Stimulated activated memory B cell treated with anti-CD40 and anti-IgM and Interleukin-4, amounts not matched to agents 10 μg/mL and 1 μg/mL and 100 μg/mL, for 72 hours (primary cell): ENCODE data around the gene RPN2.

Source experiments
- ATAC-seq: fragments of 150-1000 bp; cut with Tn5 transposase; 2 replicates; pipeline ENCODE4 v1.10.0; 2021
- H3K27ac Mint-ChIP-seq: one replicate; pipeline ENCODE4 v1.8.0; 2022; ENCODE audit warnings: mild to moderate bottlenecking, mixed read lengths
- H3K27me3 Mint-ChIP-seq: one replicate; pipeline ENCODE4 v1.8.0; 2022; ENCODE audit warnings: mixed read lengths
- H3K36me3 Mint-ChIP-seq: one replicate; pipeline ENCODE4 v1.8.0; 2022; ENCODE audit warnings: mixed read lengths
- H3K4me1 Mint-ChIP-seq: one replicate; pipeline ENCODE4 v1.8.0; 2022; ENCODE audit warnings: mixed read lengths
- H3K4me3 Mint-ChIP-seq: one replicate; pipeline ENCODE4 v1.8.0; 2022; ENCODE audit warnings: mild to moderate bottlenecking, moderate library complexity, mixed read lengths
- H3K9me3 Mint-ChIP-seq: one replicate; pipeline ENCODE4 v1.8.0; 2022; ENCODE audit warnings: mixed read lengths

Gene RPN2

GRCh38 chr20:37162646-37163045 lies 16.5 kb upstream of the RPN2 start:
- Mint-ChIP-seq H3K9me3 (no peaks in the 10 kb centered on the region), H3K4me1 (no peaks in the 10 kb centered on the region), H3K27me3 (no peaks in the 10 kb centered on the region), H3K4me3 (no peak overlapping the region), H3K36me3 (peaks cover 10% of the 10 kb centered on the region), H3K27ac (no peak overlapping the region)
- no peak for ATAC-seq

GRCh38 chr20:37163832-37164554 lies 15.1 kb upstream of the RPN2 start:
- ATAC-seq, result no peak
- no peaks in the 10 kb centered on the region for H3K4me1 Mint-ChIP-seq
- no peak overlapping the region for H3K27ac Mint-ChIP-seq
- H3K27me3 Mint-ChIP-seq, result no peaks in the 10 kb centered on the region
- peaks cover 14% of the 10 kb centered on the region for H3K36me3 Mint-ChIP-seq
- H3K4me3 Mint-ChIP-seq, result no peak overlapping the region
- no peaks in the 10 kb centered on the region for H3K9me3 Mint-ChIP-seq

DNA sequence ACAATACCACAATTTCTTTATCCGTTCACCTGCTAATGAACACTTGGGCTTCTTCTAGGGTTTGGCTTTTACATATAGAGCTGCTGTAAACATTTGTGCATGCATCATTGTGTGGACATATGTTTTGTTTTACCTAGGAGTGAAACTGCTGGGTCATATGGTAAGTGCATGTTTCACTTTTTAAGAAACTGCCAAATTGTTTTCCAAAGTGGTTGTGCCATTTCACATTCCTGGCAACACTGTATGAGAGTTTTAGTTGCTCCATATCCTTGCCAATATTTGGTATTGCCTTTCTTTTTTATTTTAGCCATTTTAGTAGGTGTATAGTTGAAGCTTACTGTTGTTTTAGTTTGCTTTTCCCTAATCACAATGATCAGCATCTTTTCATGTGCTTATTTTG lies 14.1 kb upstream of the RPN2 start:
- Mint-ChIP-seq H3K9me3 (no peaks in the 10 kb centered on the region), H3K4me3 (no peak overlapping the region), H3K36me3 (peaks cover 14% of the 10 kb centered on the region), H3K27me3 (no peaks in the 10 kb centered on the region), H3K27ac (no peak overlapping the region), H3K4me1 (no peaks in the 10 kb centered on the region)
- ATAC-seq, result no peak

DNA sequence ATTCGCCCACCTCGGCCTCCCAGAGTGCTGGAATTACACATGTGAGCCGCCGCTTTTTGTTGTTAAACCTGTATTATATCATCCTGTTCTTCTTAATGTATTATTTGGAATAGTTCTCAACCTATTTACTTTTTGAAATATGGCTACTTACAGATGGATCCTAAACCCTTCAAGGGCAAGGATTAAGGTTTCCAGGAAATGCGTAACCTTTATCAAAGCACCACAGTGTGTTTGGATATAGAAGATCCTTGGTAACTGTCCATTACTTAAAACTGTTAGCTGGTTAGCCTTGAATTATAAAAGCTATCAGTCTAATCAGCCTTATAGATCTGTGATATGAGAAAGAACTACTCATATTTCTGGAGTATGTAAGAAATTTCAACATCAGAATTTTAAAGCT lies 12.3 kb upstream of the RPN2 start:
- Mint-ChIP-seq H3K4me3 (no peak overlapping the region), H3K9me3 (no peaks in the 10 kb centered on the region), H3K36me3 (peaks cover 21% of the 10 kb centered on the region), H3K27me3 (no peaks in the 10 kb centered on the region), H3K4me1 (no peaks in the 10 kb centered on the region), H3K27ac (no peak overlapping the region)
- no peak for ATAC-seq

- Mint-ChIP-seq H3K4me3 (no peak overlapping the region), H3K9me3 (no peaks in the 10 kb centered on the region), H3K36me3 (peaks cover 32% of the 10 kb centered on the region), H3K27me3 (no peaks in the 10 kb centered on the region), H3K27ac (no peak overlapping the region), H3K4me1 (peaks cover under 1% of the 10 kb centered on the region)
- ATAC-seq, result no peak
These were observed 6.3 kb upstream of the RPN2 start for GRCh38 chr20:37172836-37173235.

- peak overlapping the region; percentile 94 for H3K4me3 Mint-ChIP-seq
- no peaks in the 10 kb centered on the region for H3K27me3 Mint-ChIP-seq
- H3K4me1 Mint-ChIP-seq, result peaks cover 54% of the 10 kb centered on the region
- H3K36me3 Mint-ChIP-seq, result peaks cover 25% of the 10 kb centered on the region
- no peak for ATAC-seq
- no peaks in the 10 kb centered on the region for H3K9me3 Mint-ChIP-seq
- peak overlapping the region; percentile 99 for H3K27ac Mint-ChIP-seq
These were observed 774 bp downstream of the RPN2 start for GRCh38 chr20:37179683-37180524.

DNA sequence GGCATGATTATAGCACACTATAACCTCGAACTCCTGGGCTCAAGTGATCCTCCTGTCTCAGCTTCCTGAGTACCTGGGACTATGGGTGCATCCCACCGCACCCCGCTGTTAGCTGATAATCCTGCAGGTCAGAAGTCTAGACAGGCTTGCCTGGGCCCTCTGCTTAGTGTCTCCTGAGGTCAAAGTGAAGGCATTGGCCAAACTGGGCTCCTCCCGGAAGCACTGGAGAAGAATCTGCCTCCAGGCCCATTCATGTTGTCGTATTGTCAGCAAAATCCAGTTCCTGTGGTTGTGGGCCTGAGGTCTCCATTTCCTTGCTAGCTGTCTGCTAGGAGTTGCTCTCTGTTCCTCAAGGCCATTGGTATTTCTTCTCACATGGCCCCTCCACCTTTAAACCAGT lies 6.6 kb downstream of the RPN2 start:
- Mint-ChIP-seq H3K4me1 (peaks cover 70% of the 10 kb centered on the region), H3K36me3 (peaks cover 63% of the 10 kb centered on the region), H3K27ac (no peak overlapping the region), H3K9me3 (no peaks in the 10 kb centered on the region), H3K27me3 (no peaks in the 10 kb centered on the region), H3K4me3 (no peak overlapping the region)
- no peak for ATAC-seq

DNA sequence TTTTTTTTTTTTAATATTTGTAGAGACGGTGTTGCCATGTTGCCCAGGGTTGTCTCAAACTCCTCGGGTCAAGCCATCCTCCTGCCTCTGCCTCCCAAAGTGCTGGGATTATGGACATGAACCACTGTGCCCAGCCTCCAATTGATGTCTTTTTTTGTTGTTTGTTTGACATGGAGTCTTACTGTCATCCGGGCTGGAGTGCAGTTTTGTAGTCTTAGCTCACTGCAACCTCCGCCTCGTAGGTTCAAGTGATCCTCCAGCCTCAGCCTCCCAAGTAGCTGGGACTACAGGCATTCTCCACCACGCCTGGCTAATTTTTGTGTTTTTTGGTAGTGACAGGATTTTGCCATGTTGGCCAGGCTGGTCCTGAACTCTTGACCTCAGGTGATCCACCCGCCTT lies 9.7 kb downstream of the RPN2 start:
- no peaks in the 10 kb centered on the region for H3K9me3 Mint-ChIP-seq
- peaks cover 70% of the 10 kb centered on the region for H3K36me3 Mint-ChIP-seq
- ATAC-seq, result no peak
- H3K4me3 Mint-ChIP-seq, result no peak overlapping the region
- H3K27me3 Mint-ChIP-seq, result no peaks in the 10 kb centered on the region
- peaks cover 57% of the 10 kb centered on the region for H3K4me1 Mint-ChIP-seq
- peak overlapping the region; percentile 20 for H3K27ac Mint-ChIP-seq

GRCh38 chr20:37189416-37190016 lies 10.4 kb downstream of the RPN2 start:
- no peaks in the 10 kb centered on the region for H3K27me3 Mint-ChIP-seq
- no peak for ATAC-seq
- H3K9me3 Mint-ChIP-seq, result no peaks in the 10 kb centered on the region
- no peak overlapping the region for H3K4me3 Mint-ChIP-seq
- peak overlapping the region; percentile 20 for H3K27ac Mint-ChIP-seq
- peaks cover 68% of the 10 kb centered on the region for H3K36me3 Mint-ChIP-seq
- peaks cover 57% of the 10 kb centered on the region for H3K4me1 Mint-ChIP-seq

- Mint-ChIP-seq H3K4me1 (peaks cover 65% of the 10 kb centered on the region), H3K27ac (peak overlapping the region; percentile 20), H3K27me3 (no peaks in the 10 kb centered on the region), H3K4me3 (no peak overlapping the region), H3K9me3 (no peaks in the 10 kb centered on the region), H3K36me3 (peaks cover 61% of the 10 kb centered on the region)
- no peak for ATAC-seq
These were observed 11.4 kb downstream of the RPN2 start for GRCh38 chr20:37190354-37191112.

GRCh38 chr20:37192137-37192854 lies 13.2 kb downstream of the RPN2 start:
- Mint-ChIP-seq H3K27ac (no peak overlapping the region), H3K9me3 (no peaks in the 10 kb centered on the region), H3K27me3 (no peaks in the 10 kb centered on the region), H3K4me3 (no peak overlapping the region), H3K4me1 (peaks cover 73% of the 10 kb centered on the region), H3K36me3 (peaks cover 56% of the 10 kb centered on the region)
- peak; percentile 82 for ATAC-seq

GRCh38 chr20:37193226-37193625 lies 14.1 kb downstream of the RPN2 start:
- Mint-ChIP-seq H3K4me3 (no peak overlapping the region), H3K27ac (no peak overlapping the region), H3K9me3 (no peaks in the 10 kb centered on the region), H3K36me3 (peaks cover 50% of the 10 kb centered on the region), H3K27me3 (no peaks in the 10 kb centered on the region), H3K4me1 (peaks cover 68% of the 10 kb centered on the region)
- ATAC-seq, result no peak

- Mint-ChIP-seq H3K4me3 (no peak overlapping the region), H3K27ac (no peak overlapping the region)
These were observed 14.7 kb downstream of the RPN2 start for GRCh38 chr20:37193821-37194220.

GRCh38 chr20:37194621-37195417 lies 15.7 kb downstream of the RPN2 start:
- ATAC-seq, result no peak
- peak overlapping the region; percentile 46 for H3K27ac Mint-ChIP-seq
- H3K9me3 Mint-ChIP-seq, result no peaks in the 10 kb centered on the region
- no peaks in the 10 kb centered on the region for H3K27me3 Mint-ChIP-seq
- H3K36me3 Mint-ChIP-seq, result peaks cover 56% of the 10 kb centered on the region
- peaks cover 56% of the 10 kb centered on the region for H3K4me1 Mint-ChIP-seq
- no peak overlapping the region for H3K4me3 Mint-ChIP-seq

More at GRCh38 chr20:37193821-37194220, 14.7 kb downstream of the RPN2 start:
- Mint-ChIP-seq H3K9me3 (no peaks in the 10 kb centered on the region), H3K4me1 (peaks cover 66% of the 10 kb centered on the region), H3K36me3 (peaks cover 53% of the 10 kb centered on the region), H3K27me3 (no peaks in the 10 kb centered on the region)
- ATAC-seq, result no peak
